HepG2 (cell line): ENCODE measurements around the gene NAALADL1. TPM values are rescaled to one million over a fixed set of nuclear protein-coding genes. Genes with fewer than 3 reads are reported as not detected.
"Not testable (repeated sequence)": the region's sequence is repeated elsewhere in the genome, so short reads cannot be mapped to it uniquely, and the experiment has no call there.

Experiments
- ATAC-seq: fragments of 200-7000 bp; cut with Tn5 transposase; 3 replicates; pipeline ENCODE4 v1.9.1; 2020; ENCODE audit warnings: mild to moderate bottlenecking, moderate library complexity
- BruUV-seq: library from RNA; stranded (reverse); fragments of 400-500 nt; replicated peaks from 2 replicates; lab custom pipeline; 2021; lab: Mats Ljungman, UMichigan
- CTCF ChIA-PET: fragments of 300-600 bp; formaldehyde crosslinking; extraction: SDS; loops from one replicate; lab custom pipeline; 2021; ENCODE audit warnings: low total read pairs, inconsistent platforms, low intra/inter-chr PET ratio; lab: Yijun Ruan, JAX
- POLR2A ChIA-PET: fragments of 350-600 bp; sonication (Branson Sonifier 250); formaldehyde crosslinking; loops from one replicate; lab custom pipeline; 2020; ENCODE audit warnings: antibody characterized with exemption, inconsistent platforms; lab: Yijun Ruan, JAX
- DNase-seq: peaks from one replicate; pipeline ENCODE4 v3.0.0-alpha.2; 2015; ENCODE audit warnings: low spot score
- FAIRE-seq: peaks from 3 replicates; lab custom pipeline; 2011; peaks lifted over from hg19 to GRCh38; lab: Jason Lieb, UNC
- H2AFZ ChIP-seq: one replicate; pipeline ENCODE4 v1.6.1; 2011; ENCODE audit warnings: low read length, inconsistent platforms
- H3K27ac ChIP-seq: fragments of 300-600 bp; 3 replicates; pipeline ENCODE4 v1.8.0; 2011; ENCODE audit warnings: mixed run types, mild to moderate bottlenecking, mixed read lengths, low read length, inconsistent platforms; ENCODE audit not compliant: insufficient read depth; ENCODE audit errors: extremely low read length
- H3K27me3 ChIP-seq, 2 experiments: fragments of 200-600 bp in 1 of 2; 2 replicates in 1 of 2; 3 replicates in 1 of 2; pipeline versions ENCODE4 v1.6.0 to v1.8.0; 2011; ENCODE audit warnings: low read length in 2 of 2, mild to moderate bottlenecking in 2 of 2, moderate library complexity in 2 of 2, inconsistent platforms in 1 of 2; ENCODE audit not compliant: insufficient read depth in 2 of 2, control insufficient read depth in 1 of 2
- H3K36me3 ChIP-seq, 2 experiments: fragments of 200-600 bp in 1 of 2; replicated peaks in 1 of 2; 2 replicates in 1 of 2; 3 replicates in 1 of 2; pipeline versions ENCODE4 v1.5.1 to v1.8.0; 2011; ENCODE audit warnings: low read length in 2 of 2, inconsistent platforms in 1 of 2; ENCODE audit not compliant: insufficient read depth in 2 of 2, control insufficient read depth in 1 of 2
- H3K4me1 ChIP-seq: 2 replicates; pipeline ENCODE4 v1.5.1; 2012; ENCODE audit warnings: low read length, inconsistent platforms; ENCODE audit not compliant: insufficient read depth
- H3K4me2 ChIP-seq: 2 replicates; pipeline ENCODE4 v1.6.0; 2011; ENCODE audit warnings: low read depth, low read length, inconsistent platforms
- H3K4me3 ChIP-seq, 3 experiments: fragments of 200-600 bp in 1 of 3; sonication (generic), shearing (Covaris generic) in 1 of 3; replicated peaks in 1 of 3; 2 replicates each; pipeline ENCODE4 v1.5.1; 2011 to 2016; ENCODE audit warnings: low read length in 3 of 3, inconsistent platforms in 2 of 3, low read depth in 2 of 3, mild to moderate bottlenecking in 2 of 3, control low read depth in 1 of 3, mixed read lengths in 1 of 3; ENCODE audit not compliant: insufficient read depth in 1 of 3
- H3K79me2 ChIP-seq: one replicate; pipeline ENCODE4 v1.6.1; 2011; ENCODE audit warnings: low read length, inconsistent platforms; ENCODE audit not compliant: insufficient read depth
- H3K9ac ChIP-seq: 2 replicates; pipeline ENCODE4 v1.6.0; 2011; ENCODE audit warnings: mild to moderate bottlenecking, low read depth, low read length, inconsistent platforms; ENCODE audit not compliant: insufficient read depth
- H3K9me3 ChIP-seq: 2 replicates; pipeline ENCODE4 v1.5.1; 2012; ENCODE audit warnings: mild to moderate bottlenecking, low read length
- H4K20me1 ChIP-seq: 2 replicates; pipeline ENCODE4 v1.6.0; 2011; ENCODE audit warnings: inconsistent platforms, mild to moderate bottlenecking, low read length, moderate library complexity; ENCODE audit not compliant: insufficient read depth
- AGO2 ChIP-seq: fragments of 200-400 bp; formaldehyde crosslinking; optimal IDR thresholded peaks from 2 replicates; pipeline ENCODE3; 2017; ENCODE audit warnings: mild to moderate bottlenecking, low read depth, low read length, moderate library complexity
- ZNF501 ChIP-seq: sonication (generic); formaldehyde crosslinking; IDR thresholded peaks from 2 replicates; pipeline ENCODE4 v1.5.1; 2020; ENCODE audit warnings: mild to moderate bottlenecking, moderate library complexity, missing genetic modification reagents
- ZNF616 ChIP-seq: sonication (generic); formaldehyde crosslinking; IDR thresholded peaks from 2 replicates; pipeline ENCODE4 v1.5.0; 2020; ENCODE audit warnings: low read depth, mild to moderate bottlenecking, missing genetic modification reagents
- ZZZ3 ChIP-seq: sonication (generic); formaldehyde crosslinking; IDR thresholded peaks from 2 replicates; pipeline ENCODE4 v1.4.0; 2020; ENCODE audit warnings: missing genetic modification reagents, mild to moderate bottlenecking, borderline replicate concordance
- WGBS: methylation state at CpG from one replicate; pipeline ENCODE4 v1.1.6; 2017; ENCODE audit warnings: low lambda C conversion rate; 5-methylcytosine and 5-hydroxymethylcytosine counted together
- in situ Hi-C: cut with HindIII; loops from 2 replicates; pipeline ENCODE4 v1.10.0; 2017; ENCODE audit warnings: low pct_unique_long_range_greater_than_20kb; ENCODE audit not compliant: extremely low pct_ligation_motif_present
- intact Hi-C: fragments of 100-400 bp; cut with micrococcal nuclease; formaldehyde crosslinking; loops from one replicate; pipeline ENCODE4 v1.10.0; 2022; ENCODE audit not compliant: unreplicated experiment
- polyA plus RNA-seq, 8 experiments: library from polyadenylated mRNA; depleted of rRNA in 3 of 8; stranded (reverse) in 7 of 8; unstranded in 1 of 8; fragments of >200 nt; fragmentation: Illumina TruSeq in 4 of 8; extraction: Trizol in 4 of 8; gene quantifications; 2 replicates each; pipeline versions ENCODE4 v1.2.1 to v1.2.3, GENCODE V29; 2011 to 2016; ENCODE audit warnings: low read depth in 4 of 8, missing spikeins in 1 of 8, mixed read lengths in 1 of 8; ENCODE audit not compliant: insufficient read depth in 1 of 8
- total RNA-seq, 5 experiments: library from RNA; depleted of rRNA; stranded (reverse); fragments of >200 nt; fragmentation: Illumina TruSeq; extraction: Trizol; gene quantifications; 2 replicates each; pipeline ENCODE4 v1.2.3, GENCODE V29; 2016; ENCODE audit warnings: low read depth in 1 of 5
- TF ChIP-seq, protein P1 (sequence below): sonication (generic); formaldehyde crosslinking; IDR thresholded peaks from 2 replicates; pipeline ENCODE4 v1.5.0; 2020; ENCODE audit warnings: missing genetic modification reagents
- TF ChIP-seq, protein P2 (sequence below): sonication (generic); formaldehyde crosslinking; IDR thresholded peaks from 2 replicates; pipeline ENCODE4 v1.8.0; 2023; ENCODE audit warnings: mild to moderate bottlenecking, missing genetic modification reagents
- TF ChIP-seq, protein P3 (sequence below): sonication (generic); formaldehyde crosslinking; IDR thresholded peaks from 2 replicates; pipeline ENCODE4 v1.5.0; 2020; ENCODE audit warnings: missing genetic modification reagents, mild to moderate bottlenecking, borderline replicate concordance

The NAALADL1 gene
- total and polyA plus RNA-seq, 2 of the 13 experiments (the other 11 are each of a cell fraction or from before 2014, with no cell fraction given): 9.3 to 33.9 TPM

DNA sequence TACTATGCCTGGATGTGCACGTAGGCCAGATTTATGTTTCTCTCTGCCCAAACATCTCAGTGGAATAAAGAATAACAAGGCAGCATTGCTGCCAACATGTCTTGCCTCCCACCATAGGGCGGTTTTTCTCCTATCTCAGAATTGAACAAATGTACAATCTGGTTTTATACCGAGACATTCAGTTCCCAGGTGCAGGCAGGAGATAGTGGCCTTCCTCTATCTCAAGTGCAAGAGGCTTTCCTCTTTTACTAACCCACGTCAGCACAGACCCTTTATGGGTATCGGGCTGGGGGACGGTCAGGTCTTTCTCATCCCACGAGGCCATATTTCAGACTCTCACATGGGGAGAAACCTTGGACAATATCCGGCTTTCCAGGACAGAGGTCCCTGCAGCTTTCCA lies 34.9 kb downstream of the NAALADL1 start:
- H2AFZ ChIP-seq, ATAC-seq, in situ Hi-C loops, FAIRE-seq, BruUV-seq, H3K9me3 ChIP-seq, H3K4me3 ChIP-seq, H3K27me3 ChIP-seq, H4K20me1 ChIP-seq, H3K36me3 ChIP-seq, H3K79me2 ChIP-seq, H3K9ac ChIP-seq, CTCF ChIA-PET, DNase-seq, intact Hi-C loops: not testable (repeated sequence)
- WGBS: 79% methylated on average over 8 of the region's 8 CpGs
- H3K4me2 ChIP-seq: peak overlapping the region; percentile 46; the same call in 1 of the 2 replicates
- POLR2A ChIA-PET: interaction anchor here (0.8 to 2.4 kb wide), 9 partner anchors 10 to 99 kb away, joined by 3 to 26 read pairs (median 5); partner anchors contain the start of genes ARL2, FAU, MRPL49 and NAALADL1
- peak overlapping the region; percentile 81 for H3K27ac ChIP-seq
- H3K4me1 ChIP-seq: peaks cover 75% of the 10 kb centered on the region
- TF ChIP-seq ZNF501 (CRISPR knock-in tag): 0 out of 2 replicates have a peak, but pooled peaks have one; percentile 24

DNA sequence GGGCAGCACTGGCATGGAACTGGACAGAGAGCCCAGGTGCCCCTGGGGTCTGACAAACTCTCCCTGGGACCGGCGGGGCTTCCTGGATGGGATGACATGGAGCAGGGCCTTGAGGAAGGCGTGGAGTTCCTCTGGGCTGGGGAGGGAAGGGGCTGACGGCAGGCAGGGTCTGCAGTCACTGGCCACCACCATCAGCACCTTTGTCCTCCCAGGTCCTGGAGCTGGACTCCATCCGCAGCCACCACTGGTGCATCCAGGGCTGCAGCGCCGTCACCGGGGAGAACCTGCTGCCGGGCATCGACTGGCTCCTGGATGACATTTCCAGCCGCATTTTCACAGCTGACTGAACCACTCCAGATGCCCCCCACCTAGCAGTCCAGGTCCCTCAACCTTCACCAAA lies 36.8 kb downstream of the NAALADL1 start:
- Histone ChIP-seq H3K36me3 (no peaks in the 10 kb centered on the region), H3K27ac (no peak overlapping the region), H3K4me1 (peaks cover 69% of the 10 kb centered on the region), H3K4me3 (no peak overlapping the region), H4K20me1 (no peaks in the 10 kb centered on the region), H3K79me2 (no peaks in the 10 kb centered on the region), H3K4me2 (no peak overlapping the region), H3K9ac (no peak overlapping the region), H2AFZ (no peak overlapping the region), H3K9me3 (no peaks in the 10 kb centered on the region), H3K27me3 (no peaks in the 10 kb centered on the region)
- ATAC-seq (no peak), DNase-seq (no peak), FAIRE-seq (no peak)
- in situ Hi-C loops (no loop called here), intact Hi-C loops (no loop called here)
- no TSS peak for BruUV-seq
- ChIA-PET POLR2A (interaction anchor here (1.4 kb wide), 1 partner anchor 19 kb away, joined by 4 read pairs; the partner anchor contains the start of gene SAC3D1), CTCF (no interaction called here)
- TF ChIP-seq, protein P1, sequence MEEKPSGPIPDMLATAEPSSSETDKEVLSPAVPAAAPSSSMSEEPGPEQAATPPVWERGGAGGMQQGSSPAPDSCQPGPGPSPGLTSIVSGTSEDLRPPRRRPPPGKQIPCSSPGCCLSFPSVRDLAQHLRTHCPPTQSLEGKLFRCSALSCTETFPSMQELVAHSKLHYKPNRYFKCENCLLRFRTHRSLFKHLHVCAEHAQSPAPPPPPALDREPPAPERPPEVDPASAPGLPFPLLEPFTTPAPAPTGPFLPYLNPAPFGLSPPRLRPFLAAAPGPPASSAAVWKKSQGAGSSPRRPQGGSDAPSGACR: no peak
- TF ChIP-seq, protein P2, sequence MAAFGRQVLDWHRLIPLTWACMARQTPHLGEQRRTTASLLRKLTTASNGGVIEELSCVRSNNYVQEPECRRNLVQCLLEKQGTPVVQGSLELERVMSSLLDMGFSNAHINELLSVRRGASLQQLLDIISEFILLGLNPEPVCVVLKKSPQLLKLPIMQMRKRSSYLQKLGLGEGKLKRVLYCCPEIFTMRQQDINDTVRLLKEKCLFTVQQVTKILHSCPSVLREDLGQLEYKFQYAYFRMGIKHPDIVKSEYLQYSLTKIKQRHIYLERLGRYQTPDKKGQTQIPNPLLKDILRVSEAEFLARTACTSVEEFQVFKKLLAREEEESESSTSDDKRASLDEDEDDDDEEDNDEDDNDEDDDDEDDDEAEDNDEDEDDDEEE (CRISPR knock-in tag): no peak
- TF ChIP-seq AGO2: peak; percentile 25
- no peak for TF ChIP-seq ZNF616 (CRISPR knock-in tag)
- no peak for TF ChIP-seq ZZZ3 (CRISPR knock-in tag)
- TF ChIP-seq, protein P3, sequence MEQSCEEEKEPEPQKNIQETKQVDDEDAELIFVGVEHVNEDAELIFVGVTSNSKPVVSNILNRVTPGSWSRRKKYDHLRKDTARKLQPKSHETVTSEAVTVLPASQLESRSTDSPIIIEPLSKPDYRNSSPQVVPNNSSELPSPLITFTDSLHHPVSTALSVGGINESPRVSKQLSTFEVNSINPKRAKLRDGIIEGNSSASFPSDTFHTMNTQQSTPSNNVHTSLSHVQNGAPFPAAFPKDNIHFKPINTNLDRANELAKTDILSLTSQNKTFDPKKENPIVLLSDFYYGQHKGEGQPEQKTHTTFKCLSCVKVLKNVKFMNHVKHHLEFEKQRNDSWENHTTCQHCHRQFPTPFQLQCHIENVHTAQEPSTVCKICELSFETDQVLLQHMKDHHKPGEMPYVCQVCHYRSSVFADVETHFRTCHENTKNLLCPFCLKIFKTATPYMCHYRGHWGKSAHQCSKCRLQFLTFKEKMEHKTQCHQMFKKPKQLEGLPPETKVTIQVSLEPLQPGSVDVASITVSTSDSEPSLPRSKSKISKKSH: peak; percentile 45; the same call in 1 of the 2 replicates
- 100% methylated on average over 6 of the region's 11 CpGs for WGBS
